ENCODE measurements around the gene SFI1.
"Not testable (repeated sequence)": the region's sequence is repeated elsewhere in the genome, so short reads cannot be mapped to it uniquely, and the experiment has no call there.

The SFI1 gene, protein sequence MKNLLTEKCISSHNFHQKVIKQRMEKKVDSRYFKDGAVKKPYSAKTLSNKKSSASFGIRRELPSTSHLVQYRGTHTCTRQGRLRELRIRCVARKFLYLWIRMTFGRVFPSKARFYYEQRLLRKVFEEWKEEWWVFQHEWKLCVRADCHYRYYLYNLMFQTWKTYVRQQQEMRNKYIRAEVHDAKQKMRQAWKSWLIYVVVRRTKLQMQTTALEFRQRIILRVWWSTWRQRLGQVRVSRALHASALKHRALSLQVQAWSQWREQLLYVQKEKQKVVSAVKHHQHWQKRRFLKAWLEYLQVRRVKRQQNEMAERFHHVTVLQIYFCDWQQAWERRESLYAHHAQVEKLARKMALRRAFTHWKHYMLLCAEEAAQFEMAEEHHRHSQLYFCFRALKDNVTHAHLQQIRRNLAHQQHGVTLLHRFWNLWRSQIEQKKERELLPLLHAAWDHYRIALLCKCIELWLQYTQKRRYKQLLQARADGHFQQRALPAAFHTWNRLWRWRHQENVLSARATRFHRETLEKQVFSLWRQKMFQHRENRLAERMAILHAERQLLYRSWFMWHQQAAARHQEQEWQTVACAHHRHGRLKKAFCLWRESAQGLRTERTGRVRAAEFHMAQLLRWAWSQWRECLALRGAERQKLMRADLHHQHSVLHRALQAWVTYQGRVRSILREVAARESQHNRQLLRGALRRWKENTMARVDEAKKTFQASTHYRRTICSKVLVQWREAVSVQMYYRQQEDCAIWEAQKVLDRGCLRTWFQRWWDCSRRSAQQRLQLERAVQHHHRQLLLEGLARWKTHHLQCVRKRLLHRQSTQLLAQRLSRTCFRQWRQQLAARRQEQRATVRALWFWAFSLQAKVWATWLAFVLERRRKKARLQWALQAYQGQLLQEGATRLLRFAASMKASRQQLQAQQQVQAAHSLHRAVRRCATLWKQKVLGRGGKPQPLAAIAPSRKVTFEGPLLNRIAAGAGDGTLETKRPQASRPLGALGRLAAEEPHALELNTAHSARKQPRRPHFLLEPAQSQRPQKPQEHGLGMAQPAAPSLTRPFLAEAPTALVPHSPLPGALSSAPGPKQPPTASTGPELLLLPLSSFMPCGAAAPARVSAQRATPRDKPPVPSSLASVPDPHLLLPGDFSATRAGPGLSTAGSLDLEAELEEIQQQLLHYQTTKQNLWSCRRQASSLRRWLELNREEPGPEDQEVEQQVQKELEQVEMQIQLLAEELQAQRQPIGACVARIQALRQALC

DNA sequence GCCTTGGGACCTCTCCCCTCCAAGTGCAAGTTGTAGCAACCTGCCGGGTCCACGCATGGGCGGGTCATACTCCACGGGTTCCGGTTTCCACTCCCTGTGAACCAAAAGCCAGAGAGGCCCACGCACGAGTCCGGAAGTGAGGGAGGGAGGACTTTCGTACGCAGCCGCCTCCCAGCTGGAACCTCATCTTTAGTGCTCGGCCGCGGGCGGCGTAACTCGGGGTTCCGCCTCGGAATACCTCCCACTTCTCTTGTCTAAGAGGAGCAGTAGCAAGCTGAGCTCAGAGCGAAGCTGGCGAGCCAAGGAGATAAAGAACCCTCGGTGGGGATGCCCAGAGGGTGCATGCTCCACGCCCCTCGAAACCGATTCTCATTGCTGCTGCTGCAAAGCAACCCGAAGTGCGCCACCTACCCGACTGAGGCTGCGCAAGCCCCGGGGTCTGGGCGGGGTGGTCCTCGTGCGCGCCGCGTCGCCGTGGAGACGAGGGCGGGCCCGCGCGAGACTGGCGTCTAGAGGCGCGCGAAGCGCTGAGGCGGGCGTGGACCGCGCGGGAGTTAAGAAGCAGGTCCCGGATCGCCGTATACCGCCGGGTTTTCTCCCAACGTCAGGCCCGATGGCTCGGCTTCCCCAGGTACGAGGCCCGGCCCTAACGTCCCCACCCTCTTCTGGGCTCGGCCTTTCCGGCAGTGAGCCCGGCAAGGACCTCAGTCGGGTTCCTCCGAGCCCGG, at the start of gene SFI1:
TSS of gene SFI1 (plus strand) at position 530 of the 728 bp plus-strand sequence. CDS start 11,749 bp downstream, outside the sequence.
- in situ Hi-C loops (cut with MboI; ENCODE audit: low sequenced_read_pairs): no loop called here

DNA sequence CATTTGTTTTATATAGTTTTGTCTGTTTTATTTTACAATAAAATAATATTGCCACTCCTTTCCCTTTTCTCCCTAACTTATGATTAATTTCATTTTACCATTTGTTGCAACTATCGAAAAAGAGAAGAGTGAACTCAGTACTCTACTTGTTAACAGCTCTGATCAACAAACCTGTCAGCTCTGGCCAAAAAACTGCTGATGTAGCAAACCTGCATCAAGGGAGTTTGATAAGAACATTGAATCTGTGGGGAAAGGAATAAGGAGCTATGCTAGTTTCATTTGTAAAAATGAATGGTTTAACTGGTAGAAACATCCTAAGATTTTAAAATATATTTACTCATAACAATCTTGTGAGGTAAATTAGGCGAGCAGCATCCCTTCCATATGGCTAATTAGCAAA, 49.6 kb upstream of the SFI1 start:
- in situ Hi-C loops (cut with MboI; ENCODE audit: low sequenced_read_pairs): no loop called here

DNA sequence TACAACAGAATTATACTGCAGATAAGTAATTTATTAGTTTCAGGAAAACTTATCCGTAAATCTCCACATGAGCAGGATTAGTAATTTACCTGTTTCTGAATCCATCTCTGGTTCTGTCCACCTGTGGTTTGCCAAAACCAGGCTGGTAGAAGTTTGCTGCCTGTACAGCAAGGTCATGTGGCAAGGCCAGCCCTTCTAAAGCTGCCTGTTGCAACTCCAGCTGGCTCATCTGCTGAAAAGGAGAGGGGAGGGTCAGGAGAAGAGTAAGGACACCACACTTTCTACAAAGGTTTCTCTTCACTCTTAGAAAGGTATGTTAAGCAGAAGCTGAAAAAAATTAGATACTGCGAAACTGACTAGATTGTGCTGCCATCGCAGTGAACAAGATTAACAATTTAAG, 49.0 kb upstream of the SFI1 start:
- in situ Hi-C loops (cut with MboI; ENCODE audit: low sequenced_read_pairs): no loop called here

DNA sequence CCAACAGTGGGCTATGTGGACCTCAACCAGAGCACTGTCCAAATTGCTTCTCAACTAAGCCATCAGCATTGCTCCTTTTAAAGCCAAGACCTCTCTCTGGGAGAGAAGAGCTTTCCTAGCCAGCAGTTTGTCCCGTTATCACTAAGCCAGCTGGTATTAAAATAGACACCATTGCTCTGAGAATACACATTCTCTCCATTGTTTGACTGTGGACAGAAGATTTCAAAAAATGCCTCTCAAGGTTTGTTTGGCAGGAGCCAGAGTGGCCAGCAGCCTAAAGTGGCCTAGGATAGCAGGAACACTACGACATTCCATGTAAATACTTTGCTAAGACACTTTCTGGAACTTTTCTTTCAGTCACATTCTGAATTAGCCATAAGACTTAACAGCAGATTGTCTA, 48.0 kb upstream of the SFI1 start:
- in situ Hi-C loops (cut with MboI; ENCODE audit: low sequenced_read_pairs): no loop called here

DNA sequence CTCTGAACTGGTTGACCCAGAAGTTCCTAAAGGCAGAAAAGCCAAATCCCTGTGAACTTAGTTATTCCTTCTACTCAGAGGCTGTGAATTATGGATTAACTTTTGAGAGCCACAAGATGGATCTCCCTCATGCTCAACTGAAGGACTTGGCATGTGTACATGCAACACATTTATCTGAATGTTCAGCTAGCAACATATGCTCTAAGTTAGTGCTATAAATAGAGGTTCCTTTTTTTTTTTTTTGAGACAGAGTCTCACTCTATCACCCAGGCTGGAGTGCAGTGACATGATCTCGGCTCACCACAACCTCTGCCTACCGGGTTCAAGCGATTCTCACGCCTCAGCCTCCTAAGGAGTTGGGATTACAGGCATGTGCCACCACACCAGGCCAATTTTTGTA, 46.8 kb upstream of the SFI1 start:
- in situ Hi-C loops (cut with MboI; ENCODE audit: low sequenced_read_pairs): no loop called here

DNA sequence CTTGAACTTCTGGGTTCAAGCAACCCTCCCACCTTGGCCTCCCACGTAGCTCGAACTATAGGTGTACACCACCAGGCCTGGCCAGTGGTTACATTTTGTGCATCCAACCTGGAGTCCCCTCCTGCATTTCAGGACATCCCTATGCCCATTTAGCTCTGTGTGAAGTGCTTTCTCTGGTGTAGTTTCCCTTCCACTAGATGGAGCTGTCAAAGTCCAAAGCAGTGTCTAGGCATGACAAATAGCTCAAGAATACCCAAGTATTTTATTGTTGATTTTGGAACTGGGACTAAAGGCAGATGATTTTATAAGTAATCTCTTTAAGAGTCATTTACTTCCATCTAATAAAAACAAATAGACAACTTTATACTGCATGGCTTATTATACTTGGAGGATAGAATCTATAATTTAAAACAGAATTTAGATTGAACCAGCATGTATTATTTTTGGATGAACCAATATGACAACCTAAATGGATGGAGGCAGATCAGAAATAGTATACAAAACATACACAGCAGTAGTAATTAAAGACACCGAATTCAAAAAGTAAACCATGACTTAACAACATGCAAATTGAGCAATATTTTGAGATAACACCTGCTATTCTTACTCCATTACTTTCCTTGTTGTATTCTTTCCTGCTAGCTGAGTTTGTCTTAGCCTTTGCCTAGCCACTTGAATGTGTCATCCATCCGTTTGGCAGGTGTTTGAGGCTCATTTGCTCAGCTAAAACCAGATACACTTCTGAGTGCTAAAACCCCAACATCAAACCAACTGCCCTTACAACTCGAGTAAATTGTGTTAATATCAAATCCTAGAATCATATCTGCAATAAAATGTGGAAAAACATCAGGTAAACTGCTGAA, 44.4 kb upstream of the SFI1 start:
- in situ Hi-C loops (cut with MboI; ENCODE audit: low sequenced_read_pairs): no loop called here

DNA sequence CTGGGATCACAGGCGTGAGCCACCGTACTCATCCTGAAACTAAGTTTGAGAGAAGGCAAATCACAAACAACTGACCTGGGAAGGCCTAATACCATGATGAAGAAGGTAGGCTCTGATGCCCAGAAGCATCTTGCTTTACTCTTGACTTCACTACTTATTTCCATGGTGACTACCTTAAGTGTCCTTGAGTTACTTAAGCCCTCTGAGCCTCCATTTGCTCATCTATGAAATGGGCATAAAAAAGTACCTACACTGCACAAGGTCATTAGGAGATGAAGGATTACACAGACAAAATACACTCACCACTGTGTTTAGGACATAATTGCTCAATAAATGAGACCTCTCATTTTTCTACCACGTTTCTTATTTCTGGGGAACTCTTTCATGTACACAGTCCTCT, 34.6 kb upstream of the SFI1 start:
- in situ Hi-C loops (cut with MboI; ENCODE audit: low sequenced_read_pairs): no loop called here

DNA sequence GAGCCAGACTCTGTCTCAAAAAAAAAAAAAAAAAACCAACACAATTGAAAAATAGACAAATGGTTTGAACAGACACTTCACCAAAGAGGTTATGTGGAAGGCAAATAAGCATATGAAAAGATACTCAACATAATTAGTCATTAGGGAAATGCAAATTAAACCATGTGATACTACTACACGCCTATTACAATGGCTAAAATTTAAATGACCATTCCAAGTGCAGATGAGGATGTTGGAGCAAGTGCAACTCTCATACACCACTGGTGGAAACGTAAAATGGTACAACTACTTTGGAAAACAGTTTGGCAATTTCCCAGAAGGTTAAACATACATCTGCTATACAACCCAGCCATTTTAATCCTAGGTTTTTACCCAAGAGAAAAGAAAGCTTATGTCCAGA, 31.0 kb upstream of the SFI1 start:
- in situ Hi-C loops (cut with MboI; ENCODE audit: low sequenced_read_pairs): no loop called here

DNA sequence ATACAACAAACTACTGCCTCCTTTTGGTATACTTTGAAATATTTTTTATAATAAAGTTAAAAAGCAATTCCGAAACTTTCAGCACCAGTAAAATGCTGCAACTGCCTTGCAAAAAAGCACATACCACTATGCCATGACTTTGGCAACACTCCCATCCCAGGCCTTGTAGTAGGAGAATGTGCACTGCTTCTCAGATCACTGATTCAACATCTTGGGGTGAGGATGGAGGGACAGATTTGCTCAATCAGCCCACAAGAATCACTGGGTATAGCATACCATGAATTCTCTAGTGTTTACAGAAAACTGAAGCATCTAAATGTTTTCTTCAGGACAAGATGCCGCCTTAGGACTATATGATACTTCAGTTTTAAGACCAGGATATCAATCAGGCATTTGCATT, 21.6 kb upstream of the SFI1 start:
- in situ Hi-C loops (cut with MboI; ENCODE audit: low sequenced_read_pairs): no loop called here

DNA sequence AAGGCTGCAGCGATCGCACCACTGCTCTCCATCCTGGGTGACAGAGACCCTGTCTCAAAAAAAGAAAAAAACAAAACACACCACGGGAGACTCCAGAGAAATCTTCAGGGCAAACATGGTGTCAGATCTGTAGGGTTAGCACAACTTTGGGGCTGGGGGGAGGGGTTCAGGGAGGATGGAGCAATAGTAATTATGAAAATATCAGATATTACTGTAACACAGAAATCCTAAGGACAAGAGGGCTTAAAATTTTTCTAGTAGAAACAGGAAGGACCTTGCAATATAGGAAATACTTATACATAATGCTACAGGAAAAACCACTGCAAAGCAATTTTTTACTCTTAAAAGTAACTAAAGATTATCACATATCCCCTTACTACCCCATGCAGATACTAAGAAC, 20.5 kb upstream of the SFI1 start:
- in situ Hi-C loops (cut with MboI; ENCODE audit: low sequenced_read_pairs): no loop called here

DNA sequence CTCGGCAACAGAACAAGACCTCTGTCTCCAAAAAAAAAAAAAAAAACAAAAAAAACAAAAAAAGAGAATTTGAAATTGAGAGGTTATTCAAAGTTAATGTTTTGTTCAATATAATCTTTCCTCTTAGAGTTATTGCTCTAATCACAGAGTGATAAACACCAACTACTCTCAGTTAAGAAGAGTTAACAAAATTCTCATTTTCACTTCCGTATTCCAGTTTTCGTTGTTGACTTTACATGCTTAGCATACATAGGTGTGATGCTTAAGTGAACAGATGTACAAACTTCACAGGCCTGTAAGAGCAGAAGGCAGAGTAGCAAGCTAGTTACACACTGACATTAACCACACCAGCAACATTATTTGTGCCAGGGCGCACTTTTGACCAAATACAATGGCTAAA, 19.0 kb upstream of the SFI1 start:
- in situ Hi-C loops (cut with MboI; ENCODE audit: low sequenced_read_pairs): no loop called here

DNA sequence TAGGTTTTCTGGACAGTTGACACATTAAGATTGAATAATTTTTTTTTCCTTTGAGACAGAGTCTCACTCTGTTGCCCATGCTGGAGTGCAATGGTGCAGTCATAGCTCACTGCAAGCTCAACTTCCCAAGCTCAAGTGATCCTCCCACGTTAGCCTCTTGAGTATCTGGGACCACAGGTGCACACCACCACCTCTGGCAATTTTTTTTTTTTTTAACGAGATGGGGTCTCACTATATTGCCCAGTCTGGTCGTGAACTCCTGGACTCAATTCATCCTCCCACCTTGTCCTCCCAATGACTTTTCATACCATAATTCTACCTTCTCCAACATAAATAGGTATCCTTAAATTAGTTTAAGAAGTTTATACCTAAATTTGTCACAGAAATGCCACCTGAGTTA, 15.2 kb upstream of the SFI1 start:
- in situ Hi-C loops (cut with MboI; ENCODE audit: low sequenced_read_pairs): no loop called here

DNA sequence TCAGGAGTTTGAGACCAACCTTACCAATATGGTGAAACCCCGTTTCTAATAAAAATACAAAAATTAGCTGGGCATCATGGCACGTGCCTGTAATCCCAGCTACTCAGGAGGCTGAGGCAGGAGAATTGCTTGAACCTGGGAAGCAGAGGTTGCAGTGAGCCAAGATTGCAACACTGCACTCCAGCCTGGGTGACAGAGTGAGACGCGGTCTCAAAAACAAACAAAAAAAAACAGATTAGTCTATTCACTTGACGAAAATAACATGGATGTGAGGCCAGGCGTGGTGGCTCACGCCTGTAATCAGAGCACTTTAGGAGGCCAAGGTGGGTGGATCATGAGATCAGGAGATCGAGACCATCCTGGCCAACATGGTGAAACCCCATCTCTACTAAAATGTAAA, 13.9 kb upstream of the SFI1 start:
- in situ Hi-C loops (cut with MboI; ENCODE audit: low sequenced_read_pairs): not testable (repeated sequence)

DNA sequence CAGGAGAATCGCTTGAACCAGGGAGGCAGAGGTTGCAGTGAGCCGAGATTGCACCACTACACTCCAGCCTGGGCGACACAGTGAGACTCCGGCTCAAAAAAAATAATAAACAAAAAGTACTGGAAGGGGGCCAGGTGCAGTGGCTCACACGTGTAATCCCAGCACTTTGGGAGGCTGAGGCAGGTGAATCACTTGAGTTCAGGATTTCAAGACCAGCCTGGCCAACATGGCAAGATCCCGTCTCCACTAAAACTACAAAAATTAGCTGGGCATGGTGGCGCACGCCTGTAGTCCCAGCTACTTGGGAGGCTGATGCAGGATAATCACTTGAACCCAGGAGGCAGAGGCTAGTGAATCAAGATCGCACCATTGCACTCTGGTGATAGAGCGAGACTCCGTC, 10.0 kb upstream of the SFI1 start:
- in situ Hi-C loops (cut with MboI; ENCODE audit: low sequenced_read_pairs): not testable (repeated sequence)

DNA sequence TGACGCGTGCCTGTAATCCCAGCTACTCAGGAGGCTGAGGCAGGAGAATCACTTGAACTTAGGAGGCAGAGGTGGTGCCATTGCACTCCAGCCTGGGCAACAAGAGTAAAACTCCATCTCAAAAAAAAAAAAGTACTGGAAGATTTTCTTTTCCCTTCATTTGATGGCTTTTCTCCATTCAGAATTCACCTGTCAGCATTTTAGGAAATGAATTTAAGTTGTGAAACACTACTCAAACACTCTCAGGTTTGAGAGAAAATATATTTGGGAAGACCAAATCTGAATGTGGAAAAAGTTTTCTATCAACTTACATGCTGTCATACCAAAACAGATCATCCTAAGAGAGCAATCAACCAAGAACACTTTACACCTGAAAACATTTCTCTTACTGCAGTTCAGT, 9.4 kb upstream of the SFI1 start:
- in situ Hi-C loops (cut with MboI; ENCODE audit: low sequenced_read_pairs): no loop called here

DNA sequence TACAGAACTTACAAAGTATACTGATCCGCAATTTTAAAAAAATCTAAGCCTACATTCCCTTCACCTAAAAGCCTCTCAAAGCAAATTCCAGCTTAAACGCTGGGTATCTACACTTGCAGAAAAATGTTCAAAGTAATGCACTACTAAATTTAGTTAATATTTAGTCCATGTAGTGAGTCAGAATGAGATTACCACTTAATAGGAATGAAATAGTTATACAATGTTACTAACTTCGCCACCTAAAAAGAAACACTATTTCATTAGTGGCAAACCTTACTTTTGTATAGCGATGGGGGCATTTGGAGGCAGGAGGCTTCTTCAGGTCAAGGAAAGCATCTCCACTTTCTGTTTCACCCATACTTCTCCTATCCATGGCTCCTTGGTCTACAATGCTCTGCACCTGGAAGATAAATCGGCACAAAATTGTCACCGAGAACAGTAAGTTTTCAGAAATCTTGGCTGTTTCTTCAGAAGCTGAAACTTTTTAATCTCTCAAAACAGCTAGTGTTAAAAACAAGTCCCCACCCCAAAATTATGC, 7.9 kb upstream of the SFI1 start:
- in situ Hi-C loops (cut with MboI; ENCODE audit: low sequenced_read_pairs): no loop called here

DNA sequence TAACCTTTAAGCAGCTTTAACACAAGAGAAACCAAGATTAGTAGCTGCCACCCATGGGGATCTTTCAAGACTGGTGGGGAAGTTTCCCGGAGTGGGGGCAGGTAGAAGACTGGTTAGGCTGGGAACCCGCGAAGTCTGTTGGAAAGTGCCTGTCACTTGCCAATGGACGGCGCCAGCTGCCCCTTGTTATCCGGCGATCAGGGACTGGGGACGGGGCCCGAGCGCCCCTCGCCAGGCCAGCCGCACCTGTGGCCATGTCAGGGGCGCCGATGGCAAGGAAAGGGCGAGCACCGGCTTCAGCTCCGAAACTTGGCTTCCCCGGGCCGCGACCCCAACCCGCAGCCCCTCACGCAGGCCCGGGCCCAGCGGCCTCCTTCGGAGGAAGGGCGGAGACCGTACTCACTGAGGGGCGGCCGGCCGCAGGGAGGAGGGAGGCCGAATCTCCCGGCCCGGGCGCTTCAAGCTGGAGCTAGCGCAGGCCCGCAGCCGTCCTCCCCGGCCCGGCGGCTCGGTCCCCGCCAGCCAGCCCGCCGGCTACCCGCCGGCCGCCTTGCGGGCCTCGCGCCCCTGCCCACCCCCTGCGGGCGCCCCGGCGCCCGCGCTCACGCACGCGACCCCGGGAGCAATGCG, 7.2 kb upstream of the SFI1 start:
- in situ Hi-C loops (cut with MboI; ENCODE audit: low sequenced_read_pairs): no loop called here

DNA sequence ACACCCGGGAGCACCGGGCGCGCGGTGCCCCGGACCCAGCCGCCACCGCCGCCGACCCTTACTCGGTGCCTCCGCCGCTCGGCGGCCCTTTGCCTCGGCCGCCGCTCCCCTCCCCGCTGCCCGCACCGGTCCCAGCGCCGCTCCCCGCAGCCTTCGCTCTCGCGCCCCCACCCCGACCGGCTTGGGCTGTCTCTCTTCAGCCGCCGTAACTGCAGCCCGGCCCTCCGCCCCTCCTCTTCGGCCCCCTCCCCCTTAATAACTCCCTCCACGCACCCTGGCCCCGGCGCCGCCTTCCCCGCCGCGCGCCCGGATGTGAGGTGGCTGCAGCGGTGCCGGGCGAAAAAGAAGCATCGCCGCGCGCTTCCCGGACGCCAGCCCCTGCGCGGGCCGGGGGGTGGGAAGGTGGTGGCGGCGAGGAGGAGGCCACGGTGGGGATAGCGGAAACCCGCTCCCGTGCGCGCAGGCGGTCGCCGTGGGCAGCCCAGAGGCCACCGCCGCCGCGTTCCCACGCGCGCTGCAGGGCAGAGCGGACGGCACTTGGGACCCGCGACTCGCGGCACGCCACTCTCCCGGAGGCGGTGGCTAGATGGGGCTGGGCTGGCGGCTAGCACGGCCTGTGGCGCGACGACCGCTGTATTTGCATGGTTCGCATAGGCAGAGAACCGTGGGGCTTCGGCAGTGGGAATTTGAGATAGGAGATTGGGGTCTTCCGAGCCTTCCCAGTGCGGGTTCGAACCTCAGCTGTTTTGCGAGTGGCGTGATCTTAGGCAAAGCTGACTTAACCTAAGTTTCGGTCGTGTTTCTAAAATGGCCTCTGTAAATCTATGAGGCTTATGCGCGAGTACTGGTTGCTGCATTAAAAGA, 6.5 kb upstream of the SFI1 start, which contains the start of gene EIF4ENIF1:
TSS of gene EIF4ENIF1 (minus strand) at position 211 of the 864 bp plus-strand sequence. CDS start 1,124 bp downstream, outside the sequence.
- in situ Hi-C loops (cut with MboI; ENCODE audit: low sequenced_read_pairs): no loop called here

Data from HL-60/S4 (cell line).